Esophagus squamous epithelium (tissue), 4 donors: Measurements from ENCODE around the gene CEMIP.

Source experiments
- POLR2A ChIP-seq, 4 donors: fragments of 450-650 bp; IDR thresholded peaks; one replicate each; pipeline ENCODE4 v1.6.1; 2017; ENCODE audit warnings: antibody characterized with exemption in 4 of 4, mild to moderate bottlenecking in 4 of 4, moderate library complexity in 3 of 4
- TF ChIP-seq, protein P1 (sequence below), 6 experiments: fragments of 450-650 bp in 4 of 6; fragments of 200-600 bp in 2 of 6; sonication (generic) in 2 of 6; IDR thresholded peaks; one replicate each; pipeline ENCODE4 v1.5.1; 2016 to 2019; ENCODE audit warnings: antibody characterized with exemption in 6 of 6, mild to moderate bottlenecking in 4 of 6, moderate library complexity in 4 of 6

DNA sequence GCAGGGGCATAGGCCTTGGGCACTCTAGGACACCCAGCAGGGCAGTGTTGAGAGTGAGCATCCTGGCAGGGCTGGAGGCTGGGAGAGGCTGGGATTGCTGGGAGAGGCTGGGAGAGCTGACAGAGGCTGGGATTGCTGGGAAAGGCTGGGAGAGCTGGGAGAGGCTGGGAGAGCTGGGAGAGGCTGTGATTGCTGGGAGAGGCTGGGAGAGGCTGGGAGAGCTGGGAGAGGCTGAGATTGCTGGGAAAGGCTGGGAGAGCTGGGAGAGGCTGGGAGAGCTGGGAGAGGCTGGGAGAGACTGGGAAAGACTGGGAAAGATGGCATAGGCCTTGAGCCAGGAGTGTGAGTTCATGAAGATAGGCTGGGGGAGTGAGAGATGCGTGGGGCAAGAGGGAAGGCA is 132.7 kb downstream of the CEMIP start:
- TF ChIP-seq, protein P1, sequence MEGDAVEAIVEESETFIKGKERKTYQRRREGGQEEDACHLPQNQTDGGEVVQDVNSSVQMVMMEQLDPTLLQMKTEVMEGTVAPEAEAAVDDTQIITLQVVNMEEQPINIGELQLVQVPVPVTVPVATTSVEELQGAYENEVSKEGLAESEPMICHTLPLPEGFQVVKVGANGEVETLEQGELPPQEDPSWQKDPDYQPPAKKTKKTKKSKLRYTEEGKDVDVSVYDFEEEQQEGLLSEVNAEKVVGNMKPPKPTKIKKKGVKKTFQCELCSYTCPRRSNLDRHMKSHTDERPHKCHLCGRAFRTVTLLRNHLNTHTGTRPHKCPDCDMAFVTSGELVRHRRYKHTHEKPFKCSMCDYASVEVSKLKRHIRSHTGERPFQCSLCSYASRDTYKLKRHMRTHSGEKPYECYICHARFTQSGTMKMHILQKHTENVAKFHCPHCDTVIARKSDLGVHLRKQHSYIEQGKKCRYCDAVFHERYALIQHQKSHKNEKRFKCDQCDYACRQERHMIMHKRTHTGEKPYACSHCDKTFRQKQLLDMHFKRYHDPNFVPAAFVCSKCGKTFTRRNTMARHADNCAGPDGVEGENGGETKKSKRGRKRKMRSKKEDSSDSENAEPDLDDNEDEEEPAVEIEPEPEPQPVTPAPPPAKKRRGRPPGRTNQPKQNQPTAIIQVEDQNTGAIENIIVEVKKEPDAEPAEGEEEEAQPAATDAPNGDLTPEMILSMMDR (IDR thresholded peaks at IDR 0.05): no peak
- TF ChIP-seq POLR2A (IDR thresholded peaks at IDR 0.05): no peak
